HG03045 (cell line): Measurements from ENCODE around the gene SLC30A2.

ENCODE experiments used
- ATAC-seq: cut with Tn5 transposase; IDR thresholded peaks from one replicate; pipeline ENCODE4 v1.9.1; 2021; ENCODE audit warnings: mild to moderate bottlenecking, moderate library complexity; ENCODE audit not compliant: unreplicated experiment

The SLC30A2 gene

GRCh38 chr1:26023826-26024225, 22.1 kb downstream of the SLC30A2 start:
- no peak for ATAC-seq

GRCh38 chr1:26023009-26023408, 22.9 kb downstream of the SLC30A2 start:
- no peak for ATAC-seq

GRCh38 chr1:26022404-26022779, 23.5 kb downstream of the SLC30A2 start:
- ATAC-seq: no peak

- no peak for ATAC-seq
Observed at GRCh38 chr1:26021647-26022403, 24.1 kb downstream of the SLC30A2 start, which contains the start of gene EXTL1. Gene EXTL1, plus strand, starts transcription at chr1:26021775. Its CDS starts 872 bp downstream, at chr1:26022647.

- ATAC-seq: no peak
Observed at GRCh38 chr1:26020941-26021646, 24.8 kb downstream of the SLC30A2 start.

GRCh38 chr1:26020330-26020768, 25.6 kb downstream of the SLC30A2 start:
- no peak for ATAC-seq

GRCh38 chr1:26019641-26020315, 26.1 kb downstream of the SLC30A2 start:
- no peak for ATAC-seq

- no peak for ATAC-seq
Observed at GRCh38 chr1:26017606-26018005, 28.3 kb downstream of the SLC30A2 start.

- no peak for ATAC-seq
Observed at GRCh38 chr1:26016953-26017545, 28.9 kb downstream of the SLC30A2 start.

- ATAC-seq: no peak
Observed at GRCh38 chr1:26016258-26016952, 29.5 kb downstream of the SLC30A2 start.

- no peak for ATAC-seq
Observed at GRCh38 chr1:26015358-26015757, 30.6 kb downstream of the SLC30A2 start.

- ATAC-seq: no peak
Observed at GRCh38 chr1:26014179-26014578, 31.7 kb downstream of the SLC30A2 start.

- ATAC-seq: no peak
Observed at GRCh38 chr1:26012864-26013263, 33.1 kb downstream of the SLC30A2 start.

GRCh38 chr1:26010825-26011224, 35.1 kb downstream of the SLC30A2 start:
- ATAC-seq: no peak

- ATAC-seq: no peak
Observed at GRCh38 chr1:26009796-26010447, 36.0 kb downstream of the SLC30A2 start.

GRCh38 chr1:26006710-26007109, 39.2 kb downstream of the SLC30A2 start:
- ATAC-seq: no peak

- ATAC-seq: no peak
Observed at GRCh38 chr1:26005434-26006105, 40.3 kb downstream of the SLC30A2 start.

GRCh38 chr1:26003756-26004155, 42.2 kb downstream of the SLC30A2 start:
- ATAC-seq: no peak

GRCh38 chr1:26003262-26003661, 42.7 kb downstream of the SLC30A2 start:
- ATAC-seq: no peak
